T-cell (primary cell): ENCODE results near the gene CNR1. TPM values are rescaled to one million over a fixed set of nuclear protein-coding genes. Genes with fewer than 3 reads are reported as not detected.

ENCODE experiments used
- ATAC-seq, 4 experiments: fragments of 200-7000 bp in 3 of 4; fragments of 150-1000 bp in 1 of 4; cut with Tn5 transposase; replicated peaks in 1 of 4; 1 replicate in 3 of 4; 2 replicates in 1 of 4; pipeline ENCODE4 v1.10.0; 2021; ENCODE audit warnings: moderate library complexity in 3 of 4, mild to moderate bottlenecking in 2 of 4, moderate number of reproducible peaks in 1 of 4
- CTCF ChIA-PET, 2 donors: fragments of 300-600 bp; sonication (Branson Sonifier 250); formaldehyde crosslinking; loops; one replicate each; lab custom pipeline; 2022; ENCODE audit warnings: antibody characterized with exemption in 2 of 2; lab: Charles Lee
- POLR2A ChIA-PET, 2 donors: fragments of 300-600 bp; sonication (Branson Sonifier 250); formaldehyde crosslinking; loops; one replicate each; lab custom pipeline; 2022; ENCODE audit warnings: antibody characterized with exemption in 2 of 2; lab: Charles Lee
- DNase-seq, 35 experiments: peaks; one replicate each; pipeline versions ENCODE4 v3.0.0 to v3.0.0-alpha.2; 2013 to 2023
- H3K27ac ChIP-seq: one replicate; pipeline ENCODE4 v1.5.1; 2013; ENCODE audit warnings: low read length
- H3K27me3 ChIP-seq, 2 experiments: replicated peaks in 1 of 2; 1 replicate in 1 of 2; 2 replicates in 1 of 2; pipeline versions ENCODE4 v1.6.1 to v1.7.0; 2013; ENCODE audit warnings: low read length in 1 of 2, mixed read lengths in 1 of 2; ENCODE audit not compliant: control insufficient read depth in 2 of 2, insufficient read depth in 2 of 2; ENCODE audit errors: extremely low read depth in 1 of 2
- H3K36me3 ChIP-seq, 2 donors: 1 replicate in 1 of 2; 2 replicates in 1 of 2; pipeline versions ENCODE4 v1.6.1 to v1.7.0; 2013; ENCODE audit warnings: low read length in 1 of 2; ENCODE audit not compliant: control insufficient read depth in 2 of 2, insufficient read depth in 1 of 2; ENCODE audit errors: extremely low read depth in 1 of 2
- H3K4me1 ChIP-seq, 2 experiments: 1 replicate in 1 of 2; 2 replicates in 1 of 2; pipeline versions ENCODE4 v1.6.1 to v1.7.0; 2013; ENCODE audit warnings: low read length in 2 of 2, mixed read lengths in 1 of 2; ENCODE audit not compliant: insufficient read depth in 2 of 2, control insufficient read depth in 1 of 2; ENCODE audit errors: extremely low read depth in 1 of 2
- H3K4me3 ChIP-seq, 2 donors: 1 replicate in 1 of 2; 2 replicates in 1 of 2; pipeline versions ENCODE4 v1.5.1 to v1.7.0; 2013; ENCODE audit warnings: mild to moderate bottlenecking in 2 of 2, low read length in 1 of 2, moderate library complexity in 1 of 2; ENCODE audit not compliant: control insufficient read depth in 1 of 2; ENCODE audit errors: extremely low read depth in 1 of 2
- H3K9me3 ChIP-seq: 2 replicates; pipeline ENCODE4 v1.7.0; 2013
- H3K27ac Mint-ChIP-seq, 2 donors: one replicate each; pipeline ENCODE4 v1.8.0; 2020 to 2021; ENCODE audit warnings: mild to moderate bottlenecking in 2 of 2, mixed read lengths in 2 of 2
- H3K27me3 Mint-ChIP-seq, 2 donors: one replicate each; pipeline ENCODE4 v1.8.0; 2021 to 2022; ENCODE audit warnings: mixed read lengths in 2 of 2
- H3K36me3 Mint-ChIP-seq: one replicate; pipeline ENCODE4 v1.8.0; 2021; ENCODE audit warnings: mixed read lengths
- H3K4me1 Mint-ChIP-seq, 3 donors: one replicate each; pipeline ENCODE4 v1.8.0; 2020 to 2022; ENCODE audit warnings: mixed read lengths in 3 of 3, mild to moderate bottlenecking in 1 of 3
- H3K4me3 Mint-ChIP-seq, 3 donors: one replicate each; pipeline ENCODE4 v1.8.0; 2020 to 2022; ENCODE audit warnings: mild to moderate bottlenecking in 3 of 3, mixed read lengths in 3 of 3, moderate library complexity in 3 of 3
- H3K9me3 Mint-ChIP-seq, 3 donors: one replicate each; pipeline ENCODE4 v1.8.0; 2020 to 2022; ENCODE audit warnings: mixed read lengths in 3 of 3
- WGBS: methylation state at CpG from one replicate; pipeline ENCODE4 v1.1.5; 2013; ENCODE audit warnings: missing lambda C conversion rate; ENCODE audit not compliant: insufficient coverage; 5-methylcytosine and 5-hydroxymethylcytosine counted together
- total RNA-seq, 35 experiments: library from RNA in 6 of 35; stranded (reverse) in 6 of 35; fragments of 120-200 nt in 1 of 35; gene quantifications; one replicate each; pipeline versions ENCODE4 v1.2.1 to v1.2.4 and lab custom pipeline; 2013 to 2026

CNR1 gene
- total RNA-seq, 5 donors from 2014 or later (not counting 1 experiment from before 2014, with no cell fraction given): 0.47 to 0.89 (median 0.73) TPM; not detected in 2

GRCh38 chr6:88167352-88167937, 1.3 kb upstream of the CNR1 start:
- peaks cover 64% of the 10 kb centered on the region in 2 donors for H3K27me3 Mint-ChIP-seq
- peaks cover 27 to 34% of the 10 kb centered on the region in 2 experiments for H3K27me3 ChIP-seq
- H3K36me3 Mint-ChIP-seq: no peaks in the 10 kb centered on the region
- peak overlapping the region; percentile 46 to 78 (median 56) for H3K4me3 Mint-ChIP-seq
- ChIA-PET POLR2A (no interaction called here), CTCF (no interaction called here)
- H3K27ac ChIP-seq: no peak overlapping the region
- no peak overlapping the region for H3K4me3 ChIP-seq
- H3K9me3 Mint-ChIP-seq: no peaks in the 10 kb centered on the region
- H3K4me1 Mint-ChIP-seq: peaks cover 12 to 17% (median 13%) of the 10 kb centered on the region in 3 donors
- no peaks in the 10 kb centered on the region for H3K36me3 ChIP-seq
- 9% methylated on average over 24 of the region's 40 CpGs for WGBS
- no peak overlapping the region for H3K27ac Mint-ChIP-seq
- peaks cover 0 to 15% of the 10 kb centered on the region in 2 experiments for H3K4me1 ChIP-seq
- ATAC-seq (no peak), DNase-seq (no peak)
- no peaks in the 10 kb centered on the region for H3K9me3 ChIP-seq

DNA sequence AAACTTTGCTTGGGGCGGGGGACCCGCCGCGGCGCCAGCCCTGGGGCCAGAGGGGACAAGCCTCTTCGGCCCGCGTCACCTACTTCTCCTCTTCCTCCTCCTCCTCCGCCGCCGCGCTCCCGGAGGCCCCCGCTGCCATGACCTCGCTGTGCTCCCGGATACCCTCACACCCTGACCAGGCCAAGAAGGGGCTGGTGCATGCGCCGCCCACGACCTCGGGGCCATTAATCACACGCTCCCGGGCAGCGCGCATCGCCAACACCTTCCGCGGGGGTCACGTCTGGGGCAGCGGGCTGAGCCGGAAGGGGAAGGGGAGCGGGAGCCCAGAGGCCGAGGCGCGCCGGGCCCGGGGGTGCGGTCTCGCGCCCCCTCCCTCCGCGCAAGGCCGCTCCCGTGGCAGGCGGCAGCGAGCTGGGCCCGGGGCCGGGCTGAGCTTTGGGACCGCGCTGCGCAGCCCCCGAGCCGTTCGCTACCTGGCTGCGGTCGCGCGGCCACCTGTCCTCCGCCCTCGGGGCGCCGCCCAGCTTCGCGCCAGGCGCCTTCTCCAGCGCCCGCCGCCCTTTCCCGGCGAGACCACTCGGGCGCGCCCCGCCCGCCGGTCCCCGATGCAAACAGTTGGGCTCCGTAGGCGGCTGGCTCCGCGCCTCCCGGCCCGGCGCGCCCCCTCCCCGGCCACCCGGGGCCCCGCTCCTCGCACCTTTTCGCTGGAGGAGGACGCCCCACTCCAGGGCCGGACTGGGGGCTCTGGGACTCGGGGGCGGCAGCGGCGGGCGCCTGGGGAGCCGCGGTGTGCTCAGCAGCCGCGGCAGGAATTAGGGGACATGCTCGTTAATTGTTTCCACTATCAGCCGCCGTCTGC, 575 bp upstream of the CNR1 start:
- Mint-ChIP-seq H3K4me3 (peak overlapping the region; percentile 53 to 78 (median 72)), H3K27me3 (peaks cover 64% of the 10 kb centered on the region in 2 donors), H3K9me3 (no peaks in the 10 kb centered on the region), H3K4me1 (peaks cover 12 to 17% (median 13%) of the 10 kb centered on the region in 3 donors), H3K36me3 (no peaks in the 10 kb centered on the region), H3K27ac (no peak overlapping the region)
- WGBS: 1% methylated on average over 102 of the region's 103 CpGs
- CTCF ChIA-PET: no interaction called here
- POLR2A ChIA-PET: no interaction called here
- DNase-seq (no peak), ATAC-seq (peak in 2 of 4 experiments; percentile 12 to 29)
- no peaks in the 10 kb centered on the region for H3K9me3 ChIP-seq
- peaks cover 27 to 34% of the 10 kb centered on the region in 2 experiments for H3K27me3 ChIP-seq
- peaks cover 0 to 15% of the 10 kb centered on the region in 2 experiments for H3K4me1 ChIP-seq
- H3K36me3 ChIP-seq: no peaks in the 10 kb centered on the region
- H3K4me3 ChIP-seq: peak overlapping the region; percentile 26 to 49
- no peak overlapping the region for H3K27ac ChIP-seq

DNA sequence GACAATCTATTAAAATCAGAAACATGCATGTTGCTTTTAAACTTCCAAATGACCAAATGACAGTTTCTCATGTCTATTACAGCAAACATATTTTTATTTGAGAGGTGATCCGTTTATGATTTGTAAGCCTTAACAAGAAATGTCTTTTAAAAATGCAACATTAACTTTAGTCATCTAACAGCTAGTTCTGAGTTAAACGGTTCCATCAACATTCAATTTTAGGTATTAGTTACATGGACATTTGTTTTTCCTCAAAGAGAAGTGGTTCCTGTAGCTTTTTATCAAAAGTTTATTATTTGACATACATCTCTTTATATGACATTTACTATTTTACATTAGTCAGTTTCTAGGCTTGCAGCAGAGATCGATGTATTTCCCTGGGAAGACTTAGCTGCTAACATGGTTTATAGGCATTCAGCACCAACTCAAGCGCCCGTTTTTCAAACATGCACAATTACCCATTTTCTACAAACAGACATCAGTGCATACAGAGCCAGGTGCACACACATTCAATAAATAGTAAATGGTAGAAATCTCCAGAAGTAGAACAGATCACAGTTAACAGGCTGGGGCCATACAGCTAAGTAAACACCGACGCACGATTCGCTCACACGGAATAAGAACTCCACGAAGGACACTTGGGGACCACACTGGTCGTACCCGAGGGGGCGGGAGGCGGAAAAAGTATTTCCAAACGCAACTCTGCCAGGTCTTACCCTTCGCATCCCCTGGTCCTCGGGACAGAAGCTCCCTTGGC, 882 bp downstream of the CNR1 start:
- no peaks in the 10 kb centered on the region for H3K36me3 Mint-ChIP-seq
- H3K27me3 Mint-ChIP-seq: peaks cover 55 to 58% of the 10 kb centered on the region in 2 donors
- DNase-seq: no peak
- Histone ChIP-seq H3K9me3 (no peaks in the 10 kb centered on the region), H3K27me3 (peaks cover 22 to 33% of the 10 kb centered on the region in 2 experiments), H3K27ac (no peak overlapping the region), H3K4me3 (no peak overlapping the region), H3K4me1 (peaks cover 0 to 15% of the 10 kb centered on the region in 2 experiments), H3K36me3 (no peaks in the 10 kb centered on the region)
- 8% methylated on average over 14 of the region's 18 CpGs for WGBS
- peaks cover 12 to 17% (median 13%) of the 10 kb centered on the region in 3 donors for H3K4me1 Mint-ChIP-seq
- H3K4me3 Mint-ChIP-seq: peak overlapping the region; percentile 40 to 78 (median 68)
- no peak overlapping the region for H3K27ac Mint-ChIP-seq
- POLR2A ChIA-PET: no interaction called here
- no peak for ATAC-seq
- CTCF ChIA-PET: no interaction called here
- H3K9me3 Mint-ChIP-seq: no peaks in the 10 kb centered on the region

DNA sequence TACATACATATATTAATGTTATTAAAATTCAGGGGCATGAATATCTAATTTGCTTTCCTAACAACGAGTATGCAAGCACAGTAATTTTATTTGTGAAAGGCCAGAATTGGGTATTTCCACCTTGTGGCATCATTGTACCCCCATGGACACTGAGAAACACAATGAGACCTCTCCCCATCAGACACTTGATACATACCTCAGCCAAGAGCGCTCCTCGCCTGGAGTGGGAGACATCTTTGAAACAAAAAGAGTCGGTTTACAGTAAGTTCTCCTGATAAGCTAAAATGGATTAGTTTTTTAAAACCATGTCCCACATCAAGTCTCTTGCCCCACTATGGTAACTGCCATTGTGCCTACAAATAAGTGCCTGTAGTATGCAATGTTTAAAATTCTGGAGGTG, 2.1 kb downstream of the CNR1 start:
- no peak for DNase-seq
- peaks cover 12 to 17% (median 13%) of the 10 kb centered on the region in 3 donors for H3K4me1 Mint-ChIP-seq
- no CpG with 5 or more reads among the region's 4 CpGs for WGBS
- H3K36me3 Mint-ChIP-seq: no peaks in the 10 kb centered on the region
- no peak overlapping the region for H3K27ac ChIP-seq
- H3K4me3 Mint-ChIP-seq: no peak overlapping the region
- peak overlapping the region in 1 of 2 donors; percentile 25 for H3K27ac Mint-ChIP-seq
- peaks cover 46% of the 10 kb centered on the region in 2 donors for H3K27me3 Mint-ChIP-seq
- POLR2A ChIA-PET: no interaction called here
- H3K36me3 ChIP-seq: no peaks in the 10 kb centered on the region
- CTCF ChIA-PET: no interaction called here
- peaks cover 19 to 27% of the 10 kb centered on the region in 2 experiments for H3K27me3 ChIP-seq
- no peaks in the 10 kb centered on the region for H3K9me3 Mint-ChIP-seq
- no peak for ATAC-seq
- no peak overlapping the region for H3K4me3 ChIP-seq
- peaks cover 0 to 15% of the 10 kb centered on the region in 2 experiments for H3K4me1 ChIP-seq
- no peaks in the 10 kb centered on the region for H3K9me3 ChIP-seq

GRCh38 chr6:88163616-88164015, 2.5 kb downstream of the CNR1 start:
- Histone ChIP-seq H3K36me3 (no peaks in the 10 kb centered on the region), H3K9me3 (no peaks in the 10 kb centered on the region), H3K4me1 (peaks cover 0 to 15% of the 10 kb centered on the region in 2 experiments), H3K27ac (no peak overlapping the region), H3K4me3 (no peak overlapping the region), H3K27me3 (peaks cover 18 to 26% of the 10 kb centered on the region in 2 experiments)
- ChIA-PET CTCF (no interaction called here), POLR2A (no interaction called here)
- peaks cover 12 to 17% (median 13%) of the 10 kb centered on the region in 3 donors for H3K4me1 Mint-ChIP-seq
- peaks cover 42 to 43% of the 10 kb centered on the region in 2 donors for H3K27me3 Mint-ChIP-seq
- no CpG with 5 or more reads among the region's 1 CpG for WGBS
- no peak overlapping the region for H3K4me3 Mint-ChIP-seq
- DNase-seq: no peak
- no peaks in the 10 kb centered on the region for H3K9me3 Mint-ChIP-seq
- H3K27ac Mint-ChIP-seq: no peak overlapping the region
- no peaks in the 10 kb centered on the region for H3K36me3 Mint-ChIP-seq
- no peak for ATAC-seq

DNA sequence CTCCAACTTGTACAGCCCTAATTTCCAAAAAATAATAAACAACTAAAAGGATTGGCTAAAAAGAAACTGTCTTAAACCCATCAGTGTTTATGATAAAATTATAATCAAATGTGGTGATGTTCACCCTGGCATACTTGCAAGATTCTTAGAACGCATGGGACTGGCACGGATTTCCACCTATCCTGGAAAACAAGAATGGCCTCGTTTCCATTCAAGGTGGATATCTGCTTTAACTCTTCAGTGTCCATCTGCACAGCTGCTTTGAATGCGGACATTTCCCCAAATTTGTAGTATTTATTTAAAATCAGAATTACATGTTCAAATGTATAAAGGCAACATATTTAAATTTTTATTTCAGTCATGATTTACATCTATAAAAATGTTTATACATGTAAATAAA, 4.2 kb downstream of the CNR1 start:
- no peaks in the 10 kb centered on the region for H3K9me3 ChIP-seq
- H3K27ac ChIP-seq: no peak overlapping the region
- Mint-ChIP-seq H3K36me3 (no peaks in the 10 kb centered on the region), H3K27me3 (peaks cover 28 to 35% of the 10 kb centered on the region in 2 donors), H3K4me1 (peaks cover 6 to 9% (median 9%) of the 10 kb centered on the region in 3 donors), H3K9me3 (no peaks in the 10 kb centered on the region), H3K27ac (no peak overlapping the region), H3K4me3 (no peak overlapping the region)
- peaks cover 11 to 12% of the 10 kb centered on the region in 2 experiments for H3K27me3 ChIP-seq
- no peak overlapping the region for H3K4me3 ChIP-seq
- CTCF ChIA-PET: no interaction called here
- ATAC-seq (no peak), DNase-seq (no peak)
- 70% methylated on average over 2 of the region's 4 CpGs for WGBS
- H3K4me1 ChIP-seq: peaks cover 0 to 9% of the 10 kb centered on the region in 2 experiments
- no peaks in the 10 kb centered on the region for H3K36me3 ChIP-seq
- POLR2A ChIA-PET: no interaction called here
